ENCODE results near the gene ATAD3C.
"Not testable (repeated sequence)": the region's sequence is repeated elsewhere in the genome, so short reads cannot be mapped to it uniquely, and the experiment has no call there.

ATAD3C gene

DNA sequence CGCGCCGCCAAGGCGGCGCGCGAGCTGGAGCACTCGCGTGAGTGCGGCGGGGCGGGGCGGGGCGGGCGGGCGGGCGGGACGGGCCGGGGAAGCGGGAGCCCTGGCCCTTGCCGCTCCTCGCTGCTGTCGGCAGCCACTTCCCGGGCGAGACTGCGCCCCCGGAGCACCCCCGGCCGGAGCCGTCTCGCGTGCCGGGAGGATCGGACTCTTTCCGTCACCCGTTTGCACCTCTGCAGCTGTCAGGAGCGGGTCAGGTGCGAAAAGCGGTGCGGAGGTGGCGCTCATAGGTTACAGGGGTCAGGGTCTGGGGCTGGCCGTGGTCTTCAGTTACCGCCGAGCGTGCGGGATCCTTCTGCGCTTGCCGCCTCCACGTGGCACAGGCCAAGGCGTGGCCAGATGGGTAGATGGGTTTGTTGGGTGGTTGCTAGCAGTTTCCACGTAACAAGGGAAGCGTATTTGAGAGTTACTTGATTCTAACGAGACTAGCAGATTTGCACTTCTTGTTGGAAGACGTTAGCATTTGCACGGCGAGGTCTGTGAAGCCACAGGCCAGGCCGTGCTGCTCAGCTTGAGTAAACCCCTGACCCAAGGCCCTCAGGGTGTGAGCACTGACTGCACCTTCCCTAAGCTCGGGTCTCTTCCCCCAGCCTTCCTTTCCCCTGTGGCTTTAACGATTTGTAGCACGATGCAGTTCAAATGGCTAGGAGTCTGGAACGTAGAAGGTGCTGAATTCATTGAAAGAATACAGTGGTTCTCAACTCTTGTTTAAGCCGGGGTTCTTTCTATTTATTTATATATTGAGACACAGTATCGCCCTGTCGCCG, 22.8 kb downstream of the ATAD3C start:
- DNase-seq (ENCODE audit: low read depth in 2 of 2) = not testable (repeated sequence)

DNA sequence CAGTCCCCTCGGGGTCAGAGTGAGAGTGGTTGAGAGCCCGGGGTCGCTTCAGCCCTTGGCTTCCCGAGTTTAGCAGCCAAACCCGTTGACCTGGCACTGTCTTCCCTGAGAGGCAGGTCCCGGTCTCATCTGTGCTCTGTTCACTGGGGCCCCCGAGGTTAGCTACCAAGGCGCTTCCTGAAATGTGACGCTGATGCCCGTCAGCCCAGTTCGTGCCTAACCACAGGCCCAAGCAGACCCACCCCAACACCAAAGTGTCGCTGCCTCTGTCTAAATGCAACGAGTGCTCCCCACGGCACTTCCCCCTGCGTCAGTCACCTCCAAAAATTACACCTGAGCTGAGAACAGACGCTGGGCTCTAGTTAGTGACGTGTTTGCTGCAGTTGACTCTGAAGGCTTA, 26.5 kb downstream of the ATAD3C start:
- DNase-seq (ENCODE audit: low read depth in 2 of 2) = not testable (repeated sequence)

DNA sequence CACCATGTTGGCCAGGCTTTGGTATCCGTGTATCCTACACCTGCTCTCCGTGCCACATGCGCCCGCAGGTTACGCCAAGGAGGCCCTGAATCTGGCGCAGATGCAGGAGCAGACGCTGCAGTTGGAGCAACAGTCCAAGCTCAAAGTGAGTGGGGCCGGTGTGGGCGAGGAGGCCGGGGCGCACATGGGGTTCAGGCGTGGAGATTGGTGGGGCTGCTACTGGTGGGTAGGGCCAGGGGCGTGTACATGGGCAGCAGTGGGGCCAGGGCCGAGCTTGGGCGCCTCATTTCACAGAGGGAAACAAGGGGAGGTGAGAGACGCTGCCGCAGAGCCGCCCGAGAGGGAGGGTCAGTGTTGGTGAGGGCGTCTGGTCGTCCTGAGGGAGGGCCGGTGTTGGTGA, 27.7 kb downstream of the ATAD3C start:
- no peak for DNase-seq (ENCODE audit: low read depth in 2 of 2)

DNA sequence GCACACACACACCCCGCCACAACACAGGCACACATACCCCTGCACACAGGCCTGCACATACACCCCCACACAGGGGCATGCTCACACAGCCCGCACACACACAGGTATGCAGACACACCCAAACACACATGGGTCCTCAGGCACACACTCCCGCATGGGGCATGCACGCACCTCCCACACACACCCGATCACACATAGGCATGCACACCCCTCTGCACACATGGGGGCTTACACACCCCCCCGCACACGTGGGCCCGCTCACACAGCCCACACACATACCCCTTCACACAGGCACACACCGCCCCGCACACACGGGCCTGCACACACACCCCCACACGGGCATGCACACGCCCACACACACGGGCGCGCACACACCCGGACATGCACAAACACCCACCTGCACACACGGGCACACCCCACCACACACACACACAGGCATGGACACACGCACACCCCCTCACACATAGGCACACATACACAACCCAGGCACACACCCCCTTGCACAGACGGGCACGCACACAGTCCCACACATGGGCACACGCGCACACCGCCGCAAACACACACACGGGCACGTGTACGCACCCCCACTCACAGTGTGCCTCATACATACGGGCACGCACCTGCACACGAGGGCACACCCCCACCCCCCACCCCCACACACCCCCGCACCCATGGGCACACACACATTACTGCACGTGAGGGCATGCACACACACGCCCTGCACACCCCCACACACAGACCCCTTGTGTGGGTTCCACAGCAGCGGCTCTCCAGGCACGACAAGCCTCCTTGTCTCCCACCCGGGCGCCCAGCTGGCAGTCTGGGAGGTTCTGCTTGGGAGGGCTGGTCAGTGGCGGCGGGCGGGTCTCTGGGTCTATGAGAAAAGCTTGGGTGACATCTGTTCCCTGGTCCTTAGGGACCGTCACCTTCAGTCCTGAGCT, 30.3 kb downstream of the ATAD3C start:
- no peak for DNase-seq (ENCODE audit: low read depth in 2 of 2)

DNA sequence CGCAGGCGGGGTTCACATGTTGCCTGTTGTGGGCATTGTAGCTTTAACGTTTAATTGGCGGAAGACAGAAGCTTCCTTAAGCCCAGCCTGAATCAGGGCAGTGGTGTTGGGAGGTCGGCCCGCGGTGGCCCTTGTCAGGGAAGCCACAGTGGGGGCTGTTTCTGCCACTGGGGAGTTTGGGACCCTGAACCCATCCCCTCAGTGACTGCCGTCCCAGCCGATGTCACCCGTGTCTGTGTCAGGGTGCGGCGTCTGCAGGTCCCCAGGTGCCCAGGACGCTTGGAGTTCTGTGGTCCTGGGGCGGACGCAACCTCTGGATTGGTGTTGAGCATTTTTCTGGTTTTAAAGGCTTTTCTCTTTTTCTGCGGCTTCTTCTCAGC, 31.0 kb downstream of the ATAD3C start:
- not testable (repeated sequence) for DNase-seq (ENCODE audit: low read depth in 2 of 2)

DNA sequence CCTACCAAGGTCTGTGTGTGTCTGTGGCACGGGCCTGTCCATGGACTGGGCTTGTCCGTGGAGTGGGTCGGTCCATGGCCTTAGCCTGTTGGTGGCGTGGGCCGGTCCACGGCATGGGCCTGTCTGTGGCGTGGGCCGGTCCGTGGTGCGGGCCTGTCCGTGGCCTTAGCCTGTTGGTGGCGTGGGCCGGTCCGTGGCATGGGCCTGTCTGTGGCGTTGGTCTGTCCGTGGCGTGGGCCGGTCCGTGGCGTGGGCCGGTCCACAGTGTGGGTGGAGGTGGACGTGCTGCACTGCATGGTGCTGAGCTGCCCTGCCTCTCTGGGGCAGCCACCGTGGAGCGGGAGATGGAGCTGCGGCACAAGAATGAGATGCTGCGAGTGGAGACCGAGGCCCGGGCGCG, 32.3 kb downstream of the ATAD3C start:
- DNase-seq (ENCODE audit: low read depth in 2 of 2) = not testable (repeated sequence)

DNA sequence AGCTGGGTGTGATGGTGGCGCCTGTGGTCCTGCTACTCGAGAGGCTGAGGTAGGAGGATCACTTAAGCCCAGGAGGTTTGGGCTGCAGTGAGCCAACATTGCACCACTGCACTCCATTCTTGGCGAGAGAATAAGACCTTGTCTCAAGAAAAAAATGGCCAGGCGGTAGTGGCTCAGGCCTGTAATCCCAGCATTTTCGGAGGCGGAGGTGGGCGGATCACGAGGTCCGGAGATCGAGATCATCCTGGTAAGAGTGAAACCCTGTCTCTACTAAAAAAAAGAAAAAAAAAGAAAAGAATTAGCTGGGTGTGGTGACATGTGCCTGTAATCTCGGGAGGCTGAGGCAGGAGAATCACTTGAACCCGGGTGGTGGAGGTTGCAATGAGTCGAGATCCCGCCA, 33.4 kb downstream of the ATAD3C start:
- DNase-seq (ENCODE audit: low read depth in 2 of 2) = no peak

DNA sequence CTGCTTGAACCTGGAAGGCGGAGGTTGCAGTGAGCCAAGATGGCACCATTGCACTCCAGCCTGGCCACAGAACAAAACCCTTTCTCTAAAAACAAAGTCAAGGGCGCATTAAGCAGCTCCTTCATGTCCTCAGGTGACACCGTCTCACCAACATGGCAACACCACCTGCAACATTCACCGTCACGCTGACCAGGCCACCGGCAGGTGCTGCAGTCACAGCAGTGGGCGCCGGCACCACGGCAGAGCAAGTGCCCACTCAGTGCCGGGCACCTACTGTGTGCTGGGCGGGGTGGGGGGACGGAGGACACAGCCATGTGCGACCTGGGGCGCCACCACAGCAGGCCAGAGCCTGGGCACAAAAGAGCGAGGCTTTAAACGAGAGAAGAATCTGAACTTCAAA, 34.2 kb downstream of the ATAD3C start:
- no peak for DNase-seq (ENCODE audit: low read depth in 2 of 2)

DNA sequence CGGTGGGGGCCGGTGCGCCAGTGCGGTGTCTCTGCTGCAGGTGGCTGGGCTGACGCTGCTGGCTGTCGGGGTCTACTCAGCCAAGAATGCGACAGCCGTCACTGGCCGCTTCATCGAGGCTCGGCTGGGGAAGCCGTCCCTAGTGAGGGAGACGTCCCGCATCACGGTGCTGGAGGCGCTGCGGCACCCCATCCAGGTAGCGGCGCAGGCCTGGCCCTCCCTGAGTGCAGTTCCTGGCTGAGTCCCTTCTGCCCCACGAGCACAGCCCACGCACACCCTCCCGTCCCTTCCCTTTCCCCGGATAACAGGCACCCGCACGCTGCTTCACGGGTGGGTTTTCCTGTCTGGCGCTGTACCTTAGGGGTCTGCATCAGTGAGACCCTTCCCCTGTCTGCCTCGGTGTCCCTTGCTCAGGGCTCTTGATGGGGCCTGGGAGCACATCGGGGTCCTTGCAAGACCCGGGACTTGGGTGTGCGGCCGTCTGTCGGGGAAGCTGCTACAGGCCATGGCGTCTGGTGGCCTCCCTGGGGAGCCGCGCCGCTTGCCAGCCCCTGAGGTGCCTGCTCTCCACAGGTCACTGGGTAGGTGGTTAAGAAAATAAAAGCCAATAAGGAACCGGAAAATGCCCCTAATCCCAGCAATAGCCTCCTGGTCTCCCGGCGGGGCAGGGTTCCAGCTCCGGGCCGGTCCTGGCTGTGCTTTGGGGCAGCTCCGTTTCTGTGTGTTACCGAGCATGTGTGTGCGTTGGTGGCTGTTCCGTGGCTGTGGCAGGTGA, 35.7 kb downstream of the ATAD3C start:
- not testable (repeated sequence) for DNase-seq (ENCODE audit: low read depth in 2 of 2)

DNA sequence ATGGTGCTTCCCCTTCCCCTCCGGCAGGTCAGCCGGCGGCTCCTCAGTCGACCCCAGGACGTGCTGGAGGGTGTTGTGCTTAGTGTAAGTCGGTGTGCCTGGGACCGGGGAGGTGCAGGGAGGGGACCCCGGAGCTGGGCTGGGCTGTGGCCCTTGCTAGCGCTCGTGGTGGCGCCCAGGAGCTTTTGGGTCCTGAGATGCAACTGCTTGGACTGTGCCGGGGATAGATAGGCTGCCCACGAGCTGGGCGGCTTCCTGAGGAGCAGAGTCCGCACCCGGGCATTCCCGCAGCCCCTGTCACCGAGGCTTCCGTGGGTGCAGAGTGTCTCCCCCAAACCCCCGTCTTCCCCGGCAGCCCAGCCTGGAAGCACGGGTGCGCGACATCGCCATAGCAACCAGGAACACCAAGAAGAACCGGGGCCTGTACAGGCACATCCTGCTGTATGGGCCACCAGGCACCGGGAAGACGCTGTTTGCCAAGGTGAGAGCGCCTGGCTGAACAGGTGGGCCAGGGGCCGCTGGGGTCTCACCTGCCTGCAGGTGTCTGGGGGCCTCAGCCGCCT, 36.3 kb downstream of the ATAD3C start:
- not testable (repeated sequence) for DNase-seq (ENCODE audit: low read depth in 2 of 2)

DNA sequence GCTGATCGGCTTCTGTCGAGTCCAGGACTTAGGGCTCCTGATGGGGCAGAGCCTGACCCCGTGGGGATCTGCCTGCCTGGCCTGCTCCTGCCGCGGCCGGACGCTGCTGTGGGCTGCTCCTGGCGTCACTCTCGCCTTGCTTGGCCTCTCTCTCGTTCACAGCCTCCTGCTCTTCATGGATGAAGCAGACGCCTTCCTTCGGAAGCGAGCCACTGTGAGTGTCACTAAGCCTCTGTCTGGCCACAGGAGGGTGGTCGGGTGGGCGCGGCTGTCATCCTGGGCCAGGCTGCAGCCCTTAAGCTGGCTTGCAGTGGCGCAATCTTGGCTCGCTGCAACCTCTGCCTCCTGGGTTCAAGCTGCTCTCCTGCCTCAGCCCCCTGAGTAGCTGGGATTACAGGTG, 38.2 kb downstream of the ATAD3C start:
- DNase-seq (ENCODE audit: low read depth in 2 of 2) = no peak

DNA sequence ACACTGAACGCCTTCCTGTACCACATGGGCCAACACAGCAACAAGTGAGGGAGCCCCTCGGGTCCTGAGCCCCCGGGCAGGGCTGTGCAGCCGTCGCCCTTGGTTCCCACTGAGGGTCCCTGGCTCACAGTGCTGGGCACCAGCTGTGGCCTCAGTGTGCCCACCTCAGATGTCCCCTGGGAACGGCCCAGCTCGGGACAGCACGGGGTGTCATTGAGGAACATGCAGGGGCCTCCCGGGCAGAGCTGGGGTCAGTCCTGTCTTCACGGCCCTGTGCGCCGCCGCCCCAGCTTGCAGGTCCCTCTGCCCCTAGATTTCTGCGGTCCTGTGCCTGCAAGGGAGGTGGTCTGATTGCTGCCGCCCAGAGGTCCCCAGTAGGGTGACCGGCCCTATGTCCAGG, 39.7 kb downstream of the ATAD3C start:
- DNase-seq (ENCODE audit: low read depth in 2 of 2) = no peak

DNA sequence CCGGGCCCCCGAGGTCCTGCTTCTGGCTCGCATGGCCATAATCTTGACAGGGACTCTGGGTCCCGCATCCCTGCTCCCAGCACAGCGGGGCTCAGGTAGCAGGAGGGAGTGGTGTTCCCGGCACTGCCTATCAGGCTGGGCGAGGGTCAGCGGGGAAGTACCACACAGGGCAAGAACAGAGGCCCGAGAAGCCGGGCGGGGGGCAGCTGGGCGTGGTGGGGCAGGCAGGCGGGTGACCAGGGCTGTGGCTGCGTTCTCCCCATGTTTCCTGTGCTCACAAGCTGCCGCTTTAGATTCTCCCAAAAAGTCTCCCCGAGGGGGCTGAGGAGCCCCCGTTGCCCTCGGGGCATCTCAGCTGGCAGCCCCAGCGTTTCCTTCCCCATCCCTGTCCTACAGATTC, 40.4 kb downstream of the ATAD3C start:
- DNase-seq (ENCODE audit: low read depth in 2 of 2) = no peak

DNA sequence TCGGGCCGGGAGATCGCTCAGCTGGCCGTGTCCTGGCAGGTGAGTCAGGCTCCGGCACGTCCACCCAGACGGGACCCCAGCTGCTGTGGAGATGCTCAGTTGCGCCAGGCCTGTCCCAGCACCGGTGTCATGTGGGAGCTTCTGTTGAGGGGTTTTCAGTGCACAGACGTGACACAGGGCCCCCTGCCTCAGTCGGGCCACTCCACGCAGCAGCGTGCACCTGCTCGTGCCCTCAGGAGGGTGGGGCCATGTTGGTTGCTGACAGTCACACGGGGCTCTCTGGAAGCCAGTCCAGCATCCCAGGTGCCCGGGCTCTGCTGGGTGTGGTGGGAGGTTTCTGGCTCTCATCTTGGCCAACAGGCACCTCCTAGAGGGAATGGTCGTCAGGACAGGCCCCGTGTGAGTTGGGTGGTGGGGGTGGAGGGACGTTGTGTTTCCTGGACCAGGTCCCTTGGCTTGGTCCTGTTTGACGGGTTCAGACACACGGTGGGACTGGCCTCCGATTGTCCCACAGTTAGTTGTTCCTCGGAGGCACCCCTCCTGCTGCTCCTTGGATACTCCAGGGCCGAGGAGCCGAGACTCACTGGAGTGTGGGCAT, 41.2 kb downstream of the ATAD3C start:
- no peak for DNase-seq (ENCODE audit: low read depth in 2 of 2)

DNA sequence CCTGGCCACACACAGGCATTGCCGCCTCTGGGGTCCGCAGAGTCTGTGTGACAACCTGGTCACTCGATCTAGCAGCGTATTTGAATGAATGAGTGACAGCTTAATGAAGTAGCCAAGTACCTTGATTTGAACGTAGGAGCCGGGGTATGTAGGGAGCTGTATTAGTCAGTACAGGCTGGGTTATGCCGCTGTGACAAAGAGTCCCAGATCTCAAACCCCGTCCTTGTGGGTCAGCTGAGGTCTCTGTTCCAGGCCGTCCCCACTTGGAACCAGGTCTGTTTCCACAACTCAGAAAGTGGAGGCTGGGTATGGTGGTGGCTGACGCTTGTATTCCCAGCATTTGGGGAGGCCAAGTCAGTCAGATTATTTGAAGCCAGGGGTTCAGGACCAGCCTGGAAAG, 42.1 kb downstream of the ATAD3C start:
- DNase-seq (ENCODE audit: low read depth in 2 of 2) = no peak

DNA sequence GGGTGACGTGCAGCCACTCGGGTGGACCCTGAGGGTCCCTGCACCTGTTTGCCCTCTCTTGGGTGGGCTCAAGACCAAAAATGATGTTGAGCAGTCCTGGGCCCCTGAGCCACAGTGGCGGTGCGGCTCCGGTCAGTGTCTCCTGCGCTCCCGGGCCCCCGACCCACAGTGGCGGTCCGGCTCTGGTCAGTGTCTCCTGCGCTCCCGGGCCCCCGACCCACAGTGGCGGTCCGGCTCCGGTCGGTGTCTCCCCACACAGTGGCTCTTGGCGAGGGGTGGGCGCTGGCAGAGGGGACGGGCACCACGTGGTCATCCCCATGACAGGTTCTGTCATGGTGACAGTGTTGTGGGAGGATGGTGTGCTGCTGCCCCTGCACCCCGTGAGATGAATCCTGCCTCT, 44.8 kb downstream of the ATAD3C start:
- not testable (repeated sequence) for DNase-seq (ENCODE audit: low read depth in 2 of 2)

DNA sequence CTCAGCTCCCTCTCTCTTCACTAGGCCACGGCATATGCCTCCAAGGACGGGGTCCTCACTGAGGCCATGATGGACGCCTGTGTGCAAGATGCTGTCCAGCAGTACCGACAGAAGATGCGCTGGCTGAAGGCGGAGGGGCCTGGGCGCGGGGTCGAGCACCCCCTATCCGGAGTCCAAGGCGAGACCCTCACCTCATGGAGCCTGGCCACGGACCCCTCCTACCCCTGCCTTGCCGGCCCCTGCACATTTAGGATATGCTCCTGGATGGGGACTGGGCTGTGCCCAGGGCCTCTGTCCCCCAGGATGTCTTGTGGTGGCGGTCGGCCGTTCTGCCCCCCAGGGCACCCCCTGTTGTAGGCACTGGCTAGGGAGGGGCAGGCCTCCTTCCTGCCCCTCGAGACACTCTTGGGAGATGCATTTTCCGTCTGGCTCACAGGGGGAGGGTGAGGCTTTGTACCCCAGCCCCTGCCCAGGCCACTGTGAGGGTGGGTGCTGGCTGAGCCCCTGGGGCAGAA, 46.0 kb downstream of the ATAD3C start:
- DNase-seq (ENCODE audit: low read depth in 2 of 2) = not testable (repeated sequence)

DNA sequence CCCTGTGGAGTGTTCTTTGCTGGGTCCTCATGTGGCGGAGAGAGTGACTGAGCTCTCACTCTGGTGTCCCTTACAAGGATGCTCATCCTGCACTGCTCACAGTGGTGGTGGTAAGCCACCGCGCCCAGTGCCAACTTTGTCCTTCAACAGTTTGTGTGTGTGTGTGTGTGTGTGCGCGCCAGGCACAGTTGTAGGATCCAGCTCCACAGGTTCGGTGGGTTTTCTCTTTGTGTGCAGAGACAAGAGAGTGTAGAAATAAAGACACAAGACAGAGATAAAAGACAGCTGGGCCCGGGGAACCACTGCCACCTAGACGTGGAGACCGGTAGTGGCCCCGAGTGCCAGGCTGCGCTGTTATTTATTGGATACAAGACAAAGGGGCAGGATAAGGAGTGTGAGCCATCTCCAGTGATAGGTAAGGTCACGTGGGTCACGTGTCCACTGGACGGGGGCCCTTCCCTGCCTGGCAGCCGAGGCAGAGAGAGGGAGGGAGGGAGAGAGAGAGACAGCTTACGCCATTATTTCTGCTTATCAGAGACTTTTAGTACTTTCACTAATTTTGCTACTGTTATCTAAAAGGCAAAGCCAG, 55.4 kb downstream of the ATAD3C start:
- peak; percentile 40 to 65 for DNase-seq (ENCODE audit: low read depth in 2 of 2)

DNA sequence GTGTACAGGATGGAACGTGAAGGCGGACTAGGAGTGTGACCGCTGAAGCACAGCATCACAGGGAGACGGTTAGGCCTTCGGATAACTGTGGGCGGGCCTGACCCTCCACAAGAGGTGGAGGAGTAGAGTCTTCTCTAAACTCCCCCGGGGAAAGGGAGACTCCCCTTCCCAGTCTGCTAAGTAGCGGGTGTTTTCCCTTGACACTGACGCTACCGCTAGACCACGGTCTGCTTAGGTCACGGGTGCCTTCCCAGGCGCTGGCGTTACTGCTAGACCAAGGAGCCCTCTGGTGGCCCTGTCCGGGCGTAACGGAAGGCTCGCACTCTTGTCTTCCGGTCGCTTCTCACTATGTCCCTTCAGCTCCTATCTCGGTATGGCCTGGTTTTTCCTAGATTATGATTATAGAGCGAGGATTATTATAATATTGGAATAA, 55.9 kb downstream of the ATAD3C start:
- DNase-seq (ENCODE audit: low read depth in 2 of 2) = not testable (repeated sequence)

DNA sequence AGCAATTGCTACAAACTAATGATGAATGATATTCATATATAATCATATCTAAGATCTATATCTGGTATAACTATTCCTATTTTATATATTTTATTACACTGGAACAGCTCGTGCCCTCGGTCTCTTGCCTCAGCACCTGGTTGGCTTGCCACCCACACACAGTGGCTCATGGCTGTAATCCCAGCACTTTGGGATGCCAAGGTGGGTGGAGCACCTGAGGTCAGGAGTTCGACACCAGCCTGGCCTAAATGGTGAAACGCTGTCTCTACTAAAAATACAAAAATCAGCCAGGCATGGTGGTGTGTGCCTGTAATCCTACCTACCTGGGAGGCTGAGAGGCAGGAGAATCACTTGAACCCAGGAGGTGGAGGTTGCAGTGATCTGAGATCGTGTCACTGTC, 56.3 kb downstream of the ATAD3C start:
- DNase-seq (ENCODE audit: low read depth in 2 of 2) = not testable (repeated sequence)

DNA sequence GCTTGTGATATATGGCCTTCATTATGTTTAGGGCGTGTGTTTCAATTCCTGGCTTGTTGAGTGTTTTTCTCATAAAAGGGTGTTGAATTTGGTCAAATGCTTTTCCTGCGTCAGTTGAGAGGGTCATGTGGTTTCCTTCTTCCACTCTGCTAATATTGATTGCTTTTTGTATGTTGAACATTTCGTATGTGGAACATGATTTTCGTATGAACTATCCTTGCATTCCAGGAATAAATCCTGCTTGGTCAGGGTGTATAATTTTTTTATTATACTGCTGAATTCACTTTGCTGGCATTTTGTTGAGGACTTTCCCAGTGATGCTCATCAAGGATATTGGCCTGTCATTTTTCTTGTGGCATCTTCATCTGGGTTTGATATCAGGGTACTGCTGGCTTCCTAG, 57.8 kb downstream of the ATAD3C start:
- no peak for DNase-seq (ENCODE audit: low read depth in 2 of 2)

All from activated CD4-positive, alpha-beta T cell treated with anti-CD3 and anti-CD28 coated beads for 24 hours (primary cell).